DMS153 treated with DMSO at 0.1 percent for 48 hours (cell line): ENCODE data around the gene DOK6.

Source experiments
- DNase-seq: peaks from one replicate; lab custom pipeline; 2025; ENCODE audit not compliant: unreplicated experiment; lab: John Stamatoyannopoulos, UW

Gene DOK6

DNA sequence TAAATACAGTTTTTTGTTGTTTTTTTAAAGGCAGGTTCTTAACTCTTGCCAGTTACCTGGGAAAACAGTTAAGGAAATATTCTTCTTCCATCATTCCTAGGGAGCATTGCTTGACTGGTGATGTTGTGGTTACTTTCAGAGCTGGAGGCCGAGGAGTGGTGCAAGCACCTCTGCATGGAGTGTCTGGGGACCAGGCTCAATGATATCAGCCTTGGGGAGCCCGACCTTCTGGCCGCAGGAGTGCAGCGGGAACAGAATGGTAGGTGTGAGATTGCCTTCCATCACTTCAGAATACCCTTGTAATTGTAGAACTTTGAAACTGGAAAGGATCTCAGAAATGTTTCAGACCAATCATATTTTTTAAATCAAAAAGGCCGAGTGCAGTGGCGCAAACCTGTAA is 276.9 kb downstream of the DOK6 start:
- no peak for DNase-seq

DNA sequence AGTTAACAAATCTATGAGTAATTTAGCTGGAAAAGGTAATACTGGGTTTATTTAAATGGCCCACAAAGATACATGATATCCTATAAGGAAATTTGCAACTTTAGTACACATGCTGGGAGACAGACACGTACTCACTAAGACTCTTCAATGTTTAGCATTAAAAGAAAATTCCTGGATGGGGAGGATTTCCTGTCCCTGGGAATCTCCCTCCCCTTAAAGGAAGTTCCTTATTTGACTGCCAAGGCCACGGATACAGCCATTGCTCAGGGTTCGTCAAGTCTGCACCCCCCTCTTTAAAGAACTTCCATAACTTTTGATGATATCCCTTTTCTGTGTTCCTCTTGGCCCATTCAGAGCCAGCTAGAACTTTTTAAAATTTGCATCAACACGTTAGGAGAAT is 279.4 kb downstream of the DOK6 start:
- DNase-seq, result no peak

DNA sequence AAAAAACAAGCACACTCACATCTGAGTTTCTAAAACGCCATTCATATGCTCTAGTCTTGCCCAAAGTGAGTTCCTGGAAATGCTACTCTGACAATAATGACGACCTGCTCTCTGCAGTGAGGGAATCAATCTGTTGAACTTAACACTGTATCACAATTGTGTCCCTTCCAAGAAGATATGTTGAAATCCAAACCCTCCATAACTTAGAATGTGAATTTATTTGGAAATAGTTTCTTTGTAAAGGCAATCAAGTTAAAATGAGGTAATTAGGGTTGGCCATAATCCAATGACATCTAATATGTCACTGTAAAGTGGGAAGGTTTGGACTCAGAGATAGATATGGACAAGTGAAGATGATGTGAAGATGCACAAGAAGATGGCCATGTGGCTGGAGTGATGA is 282.5 kb downstream of the DOK6 start:
- no peak for DNase-seq

DNA sequence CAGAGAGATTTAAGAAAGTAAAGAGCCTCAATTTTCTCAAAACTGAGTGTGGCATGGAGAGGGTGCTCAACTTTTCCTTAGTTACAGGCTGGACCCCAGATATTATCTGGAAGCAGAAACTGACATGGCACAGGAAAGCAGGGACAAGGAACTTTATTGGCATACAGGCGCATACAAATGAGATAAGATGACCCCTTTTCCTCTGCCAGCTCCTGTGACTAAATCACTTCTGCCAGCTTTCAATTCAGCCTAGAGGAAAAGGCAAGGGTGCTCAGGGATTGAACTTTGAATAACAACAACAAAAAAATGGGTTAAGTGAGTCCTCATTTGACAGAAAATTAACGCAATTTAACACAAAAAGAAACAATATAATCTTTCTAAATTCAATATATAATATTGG is 284.1 kb downstream of the DOK6 start:
- no peak for DNase-seq

DNA sequence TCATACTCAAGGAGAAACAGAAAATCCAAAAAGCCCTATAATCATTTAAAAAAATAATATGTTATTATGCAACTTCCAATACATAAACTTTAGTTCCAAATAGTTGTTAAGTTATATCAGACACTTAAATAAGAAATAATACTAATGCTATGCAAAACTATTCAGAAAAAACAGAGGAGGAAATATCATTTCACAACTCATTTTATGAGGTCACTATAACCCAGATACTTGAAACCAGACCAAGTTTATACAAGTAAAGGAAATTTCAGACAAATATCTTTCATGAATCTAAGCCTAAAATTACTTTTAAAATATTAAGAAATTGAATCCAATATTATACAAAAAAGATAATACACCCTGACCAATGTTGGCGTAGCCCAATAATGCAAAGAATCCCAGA is 286.2 kb downstream of the DOK6 start:
- DNase-seq, result no peak

DNA sequence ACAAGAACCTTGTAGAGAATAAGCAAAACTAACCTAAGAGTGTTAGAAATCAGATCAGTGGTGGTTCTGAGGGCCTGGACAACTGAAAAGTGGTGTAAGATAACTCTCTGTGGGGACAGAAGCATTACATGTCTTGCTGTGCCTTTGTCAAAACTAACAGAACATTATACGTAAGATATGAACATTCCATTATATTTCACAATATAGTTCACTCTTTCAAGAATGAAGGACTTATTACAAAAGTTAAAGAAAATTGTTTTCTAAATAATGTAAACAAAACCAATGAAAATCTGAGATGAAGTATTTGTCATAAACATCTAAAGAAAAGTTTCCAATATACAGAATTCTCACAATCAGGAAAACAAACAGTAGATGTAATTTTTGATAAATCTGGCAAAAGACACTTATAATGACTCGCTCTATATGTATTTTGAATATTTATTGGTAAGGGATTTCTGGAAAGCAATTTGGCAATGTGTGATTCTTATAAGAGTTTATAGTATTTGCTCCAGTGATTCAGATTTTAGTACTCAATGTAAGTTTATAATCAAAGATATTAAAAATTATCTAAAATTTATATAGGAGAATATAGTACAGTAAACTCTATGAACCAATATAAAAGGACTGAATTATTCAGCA is 288.6 kb downstream of the DOK6 start:
- DNase-seq, result no peak

DNA sequence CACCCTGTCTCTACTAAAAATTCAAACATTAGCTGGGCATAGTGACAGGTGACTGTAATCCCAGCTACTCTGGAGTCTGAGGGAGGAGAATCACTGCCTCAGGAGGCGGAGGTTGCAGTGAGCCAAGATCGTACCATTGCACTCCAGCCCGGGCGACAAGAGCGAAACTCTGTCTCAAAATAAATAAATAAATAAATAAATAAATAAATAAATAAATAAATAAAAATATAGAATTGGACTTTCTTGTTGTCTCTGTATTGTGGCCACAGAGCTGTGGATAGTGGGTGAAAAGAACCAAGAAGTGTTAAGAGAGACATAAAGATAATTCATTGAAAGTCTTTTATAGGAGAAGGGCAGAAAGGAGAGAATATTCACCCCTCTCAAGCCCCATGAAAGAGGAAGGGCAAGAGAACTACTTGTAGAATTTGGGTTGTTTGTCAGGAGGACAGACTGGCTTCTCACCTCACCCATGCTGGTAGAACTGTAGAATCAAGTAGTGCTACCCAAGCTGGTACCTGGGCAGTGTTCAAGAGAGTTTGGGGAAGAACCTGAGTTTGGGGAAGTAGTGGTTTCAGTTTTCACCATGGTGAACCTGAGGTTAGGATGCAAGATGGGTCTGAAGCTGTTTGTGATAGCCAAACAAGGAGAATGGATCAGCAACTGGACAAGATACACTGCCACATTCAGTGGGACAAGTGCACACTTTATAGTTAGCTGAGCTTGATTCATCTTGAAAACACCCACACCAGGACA is 290.5 kb downstream of the DOK6 start:
- no peak for DNase-seq

DNA sequence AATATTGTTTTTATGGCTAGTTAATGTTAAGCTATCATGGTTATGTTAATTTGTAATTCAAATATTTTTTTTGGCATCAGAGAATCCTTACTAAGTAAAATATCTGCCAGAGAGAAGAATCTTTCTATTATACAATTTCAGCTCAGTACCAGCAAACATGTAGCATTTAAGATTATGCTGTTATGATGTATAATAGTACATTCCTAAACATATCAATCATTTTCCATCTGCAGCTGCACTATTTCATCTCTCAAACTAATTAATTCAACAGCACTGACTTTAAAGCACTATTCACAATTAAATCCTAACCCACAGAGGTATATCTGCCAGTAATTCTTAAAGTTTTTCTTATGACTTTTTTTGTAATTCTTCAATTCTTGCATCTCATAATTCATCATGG is 296.4 kb downstream of the DOK6 start:
- no peak for DNase-seq

DNA sequence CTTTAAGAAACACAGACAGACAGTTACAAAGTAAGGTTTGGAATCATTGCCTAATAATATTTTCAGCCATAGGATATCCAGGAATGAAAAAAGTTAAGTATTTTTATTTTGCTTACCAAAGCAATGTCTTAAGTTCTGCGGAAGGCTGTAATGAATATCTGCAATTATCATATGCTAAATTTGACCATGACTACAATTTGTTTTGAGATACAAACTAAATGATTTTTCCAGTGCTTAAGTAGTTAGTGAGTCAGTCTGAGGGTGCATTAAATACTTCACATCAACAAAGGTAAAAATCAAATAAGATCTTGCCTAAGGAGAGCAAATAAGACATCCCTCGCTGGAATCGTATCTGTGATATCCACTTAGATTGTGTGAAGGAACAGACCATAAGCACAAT is 297.0 kb downstream of the DOK6 start:
- DNase-seq, result no peak

DNA sequence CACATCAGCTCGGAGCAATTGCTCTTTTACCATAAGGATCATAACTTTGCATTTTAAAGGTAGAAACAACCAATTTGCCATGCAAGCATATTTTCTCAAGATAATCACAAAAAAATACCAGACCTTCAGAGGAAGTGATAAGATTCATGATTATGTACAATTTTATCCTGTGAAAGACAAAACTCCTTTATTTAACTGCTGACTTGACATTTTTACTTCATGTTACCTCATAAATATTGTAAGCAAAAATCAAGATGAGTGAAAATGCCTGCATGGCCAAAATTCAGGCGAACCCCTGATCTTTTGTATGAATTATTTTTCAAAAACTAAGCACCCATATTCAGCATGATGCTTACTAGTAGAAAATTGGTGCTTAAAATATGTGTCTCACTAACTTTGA is 300.6 kb downstream of the DOK6 start:
- no peak for DNase-seq

DNA sequence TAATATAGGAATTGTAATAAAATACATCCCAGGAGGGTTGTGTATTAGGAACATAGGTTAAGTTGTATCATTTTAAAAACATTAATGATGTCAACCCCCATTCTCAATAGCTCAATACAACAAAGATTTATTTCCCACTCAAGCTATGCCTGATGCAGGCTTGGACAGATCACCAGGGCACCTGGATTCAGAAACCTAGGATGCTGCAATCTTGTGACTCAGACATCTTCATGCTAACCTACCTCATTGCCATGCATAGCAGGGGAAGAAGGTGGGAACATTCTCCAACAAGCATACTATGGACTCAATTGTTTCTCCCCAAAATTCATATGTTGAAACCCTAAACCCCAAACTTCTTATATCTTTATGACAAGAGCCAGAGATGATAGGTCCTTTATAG is 302.8 kb downstream of the DOK6 start:
- DNase-seq, result no peak

DNA sequence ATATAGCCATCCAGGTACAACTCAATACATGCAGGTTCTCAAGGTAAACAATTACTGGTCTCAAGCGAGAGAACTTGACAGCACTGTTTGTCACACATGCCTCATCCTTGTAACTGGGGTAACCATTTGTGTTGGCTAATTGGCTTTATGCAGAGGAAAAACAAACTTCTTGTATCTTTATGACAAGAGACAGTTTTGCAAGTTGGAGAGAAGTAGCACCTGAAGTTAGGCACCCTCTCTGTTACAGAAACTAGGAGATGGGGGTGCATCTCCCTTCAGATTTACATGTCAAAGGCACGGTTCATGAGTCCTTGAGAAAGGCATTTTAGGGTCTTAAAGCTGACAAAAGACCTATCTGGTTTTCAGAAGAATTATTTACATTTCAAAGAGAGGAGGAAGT is 305.3 kb downstream of the DOK6 start:
- no peak for DNase-seq

DNA sequence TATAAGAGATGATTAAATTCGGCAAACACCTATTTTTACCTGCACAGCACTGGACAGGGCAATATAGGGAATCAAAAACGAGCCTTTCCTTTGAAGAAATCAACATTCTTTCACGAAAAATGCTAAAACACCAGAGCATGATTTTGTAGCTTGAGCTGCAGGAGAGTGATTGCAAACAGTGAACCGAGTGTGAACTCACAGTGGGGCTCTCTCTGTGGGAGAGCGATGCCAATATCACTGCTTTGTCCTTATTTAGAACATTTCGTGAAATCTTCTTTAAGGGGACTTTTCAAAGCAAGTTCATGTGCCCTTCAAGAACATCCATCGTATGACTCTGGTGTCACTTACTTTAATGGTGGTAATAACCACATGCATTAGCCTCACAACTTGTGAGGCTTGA is 308.2 kb downstream of the DOK6 start:
- DNase-seq, result no peak

DNA sequence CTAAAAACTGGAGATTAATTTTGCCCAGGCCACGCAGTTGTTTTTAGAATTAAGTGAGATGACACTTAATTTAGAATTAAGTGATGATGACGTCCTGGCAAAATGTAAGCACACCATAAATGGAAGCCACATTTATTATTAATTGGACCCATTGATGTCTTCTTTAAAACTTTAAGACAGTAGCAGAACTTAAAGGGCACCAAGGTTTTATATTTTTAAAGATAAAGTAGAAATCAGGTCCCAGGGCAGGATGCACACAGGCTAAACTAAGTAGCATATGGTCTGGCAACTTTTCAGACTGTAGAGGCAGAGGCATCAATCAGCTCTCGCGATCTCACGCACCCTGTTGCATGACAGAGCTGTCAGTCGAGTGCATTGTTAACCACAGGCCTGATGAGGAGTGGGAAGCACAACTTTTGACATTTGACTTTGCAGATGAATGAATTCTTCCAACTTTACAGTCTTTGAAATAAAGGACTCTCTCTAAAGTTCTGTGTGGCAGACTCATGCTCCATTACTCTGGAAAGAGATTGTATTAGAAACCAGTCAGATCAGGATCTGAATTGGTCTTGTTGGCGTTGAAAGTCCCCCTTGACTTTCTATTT is 314.6 kb downstream of the DOK6 start:
- DNase-seq, result no peak

DNA sequence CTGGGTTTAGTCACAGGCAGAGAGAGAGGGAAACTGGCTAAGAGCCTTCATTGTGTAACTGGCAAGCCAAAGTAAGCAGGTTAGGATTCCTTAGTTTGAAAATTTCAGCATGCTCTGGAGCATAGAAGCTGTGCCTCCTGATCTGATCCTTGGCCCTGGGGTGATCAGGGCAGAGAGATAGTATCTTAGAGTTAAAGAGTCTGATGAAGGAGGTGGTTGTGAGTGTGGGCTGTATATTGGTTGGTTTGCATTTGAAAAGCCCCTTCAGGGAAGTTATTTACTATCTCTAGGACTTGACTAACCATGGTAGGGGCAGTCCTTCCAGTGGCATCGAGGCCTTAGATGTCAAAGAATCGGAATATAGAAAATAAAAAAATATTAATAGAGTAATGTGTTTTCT is 316.9 kb downstream of the DOK6 start:
- DNase-seq, result no peak

DNA sequence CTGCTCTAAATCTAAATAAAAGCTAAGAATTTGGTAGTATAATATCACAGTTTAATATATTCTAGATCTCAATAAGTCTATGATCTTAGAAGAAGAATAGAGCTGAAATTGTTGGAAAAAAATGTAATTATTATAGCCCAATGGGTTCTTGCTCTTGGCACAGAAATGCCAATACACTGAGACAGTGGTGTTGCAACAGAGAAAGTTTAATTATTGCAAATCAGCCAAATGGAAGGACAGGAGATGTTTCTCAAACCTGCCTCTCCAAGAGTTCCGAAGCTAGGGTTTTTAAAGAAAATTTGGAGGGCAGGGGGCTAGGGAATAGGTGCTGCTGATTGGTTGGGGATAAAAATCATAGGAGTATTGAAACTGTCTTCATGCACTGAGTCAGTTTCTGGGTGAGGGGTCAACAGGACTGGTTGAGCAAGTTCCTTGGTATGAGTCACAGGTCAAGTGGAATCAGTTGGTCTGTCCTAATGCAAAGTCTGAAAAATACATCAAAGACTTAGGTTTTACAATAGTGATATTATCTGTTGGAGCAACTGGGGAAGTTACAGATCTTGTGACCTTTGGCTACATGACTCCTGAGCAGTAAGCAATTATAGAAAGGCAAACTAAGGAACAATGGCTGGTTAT is 318.3 kb downstream of the DOK6 start:
- no peak for DNase-seq

DNA sequence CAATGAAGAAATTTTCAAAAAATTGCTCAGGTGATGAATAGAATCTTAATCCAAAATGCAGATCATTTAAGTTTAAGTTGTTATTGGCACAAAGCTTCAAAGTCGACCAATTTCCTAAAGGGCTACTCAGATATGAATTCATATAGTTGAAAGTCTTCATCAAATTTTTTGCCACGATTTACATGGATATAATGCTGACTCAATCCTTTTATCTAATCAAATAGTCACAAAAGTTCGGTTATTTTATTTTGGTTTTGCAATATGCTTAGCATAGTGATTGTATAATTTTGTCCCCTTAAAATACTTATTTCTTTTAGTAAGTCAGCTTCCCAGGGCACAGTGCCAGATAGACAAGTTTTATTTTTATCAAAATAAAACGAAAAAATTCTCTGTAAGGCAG is 319.7 kb downstream of the DOK6 start:
- no peak for DNase-seq

DNA sequence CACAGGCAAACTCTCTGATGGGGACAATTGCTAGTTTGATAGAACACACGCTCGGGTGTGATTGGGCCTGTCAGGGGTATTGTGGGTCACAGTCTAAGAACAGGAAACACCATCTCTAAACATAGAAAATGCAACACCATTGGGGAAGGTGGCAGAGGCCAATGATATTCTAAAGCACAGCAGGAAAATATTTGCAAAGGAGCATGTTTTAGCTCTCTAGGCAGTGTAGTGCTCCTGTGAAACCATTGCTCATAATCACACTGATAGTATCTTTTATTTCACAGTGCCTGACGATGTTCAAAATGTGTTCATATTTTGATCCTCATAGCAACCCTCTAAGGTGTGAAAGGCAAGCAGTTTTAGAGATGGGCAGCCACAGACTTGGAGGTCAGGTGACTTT is 322.7 kb downstream of the DOK6 start:
- DNase-seq, result no peak

DNA sequence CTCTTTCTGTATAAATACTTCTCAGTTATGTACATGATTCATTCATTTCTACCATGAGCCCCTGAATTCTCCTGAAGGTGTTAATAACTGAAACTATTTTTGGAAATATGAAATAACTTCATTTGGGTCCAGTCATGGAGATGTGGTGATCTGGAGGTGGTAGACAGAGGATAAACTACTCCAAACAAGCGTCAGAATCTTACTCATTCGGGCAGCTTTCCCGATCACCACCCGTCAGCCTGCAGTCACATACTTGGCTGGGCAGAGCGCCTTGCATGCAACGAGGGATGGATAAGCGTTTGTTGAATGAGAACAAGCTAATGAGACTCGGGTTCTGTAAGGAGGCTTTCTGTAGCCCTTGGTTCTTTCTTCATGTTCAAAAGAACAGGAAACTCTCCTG is 324.3 kb downstream of the DOK6 start:
- DNase-seq, result no peak

DNA sequence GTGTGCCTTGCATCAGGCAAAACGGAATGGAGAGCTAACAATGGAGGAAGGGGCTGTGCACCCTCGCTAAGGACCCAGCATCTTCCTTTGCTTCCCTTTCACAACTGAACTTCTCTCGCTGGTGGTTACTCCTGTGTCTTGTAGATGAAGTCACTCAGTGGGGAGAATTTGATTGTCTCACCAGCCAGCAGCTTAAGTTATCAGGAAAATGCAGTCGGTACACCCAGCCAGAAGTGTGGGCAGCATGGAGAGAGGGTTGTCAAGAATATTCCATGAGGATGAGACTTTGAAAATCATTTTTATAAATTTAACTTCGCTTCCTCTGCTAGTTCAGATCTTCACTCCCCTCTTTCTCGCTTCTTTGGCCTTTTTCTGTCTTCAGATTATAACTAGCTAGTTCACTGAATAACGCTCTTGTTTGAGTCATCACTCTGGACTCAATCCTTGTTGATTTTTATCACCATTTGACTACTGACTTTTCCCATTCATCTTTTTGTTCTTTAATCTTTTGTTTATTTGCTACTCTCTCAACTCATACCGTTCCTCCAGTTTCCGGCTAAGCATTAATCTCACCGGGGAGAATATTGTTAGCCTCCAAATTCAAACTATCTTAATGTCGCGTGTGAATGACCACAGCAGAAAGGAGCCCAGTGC is 325.3 kb downstream of the DOK6 start:
- DNase-seq, result no peak

DNA sequence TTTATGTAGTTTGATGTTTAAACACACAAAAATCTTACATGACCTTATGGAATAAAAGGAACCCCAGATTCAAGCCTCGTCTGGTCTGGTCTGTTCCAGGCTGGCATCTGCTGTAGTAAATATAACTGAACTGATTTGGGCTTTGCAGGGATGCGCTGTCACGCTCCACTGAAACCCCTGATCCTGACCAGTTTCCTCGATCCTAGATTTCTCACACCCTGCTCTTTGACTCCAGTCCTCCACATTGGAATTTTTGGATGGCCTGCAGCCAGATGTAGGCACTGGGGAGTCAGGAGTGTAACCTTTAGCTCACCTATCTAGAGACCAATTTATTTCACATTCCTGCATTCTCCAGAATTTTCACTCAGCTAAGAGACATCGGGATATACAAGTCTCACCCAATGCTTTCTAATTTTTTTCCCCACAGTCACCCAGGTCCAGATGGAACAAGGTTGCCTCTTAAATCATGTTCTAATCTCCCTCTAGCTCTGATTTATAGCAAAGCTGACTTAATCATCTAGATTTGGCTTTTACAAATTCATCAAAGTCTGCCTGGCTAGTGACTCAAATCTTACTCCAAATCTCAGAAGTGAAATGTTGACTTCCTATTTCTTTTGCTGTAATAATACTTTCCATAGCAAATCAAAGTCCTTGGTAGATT is 327.4 kb downstream of the DOK6 start:
- DNase-seq, result no peak
